ENCODE data around the gene TMPRSS13. TPM values are rescaled to one million over a fixed set of nuclear protein-coding genes. Genes with fewer than 3 reads are reported as not detected.

TMPRSS13 gene
- total RNA-seq, 1 experiment from 2014 or later: 21.7 TPM

GRCh38 chr11:117909611-117910382 is 19.4 kb downstream of the TMPRSS13 start:
- H3K79me2 ChIP-seq (ENCODE audit: low read depth): no peaks in the 10 kb centered on the region
- ChIA-PET CTCF (no interaction called here), POLR2A (ENCODE audit: unreplicated experiment) (no interaction called here)
- H3K27me3 ChIP-seq (ENCODE audit: insufficient read depth, low read depth): no peaks in the 10 kb centered on the region
- peaks cover 13% of the 10 kb centered on the region; the same call in 1 of the 2 replicates for H3F3A ChIP-seq (ENCODE audit: insufficient read depth, low read depth)
- no peak overlapping the region for H3K27ac ChIP-seq
- BruUV-seq (replicated peaks): no TSS peak
- H3K9me2 ChIP-seq (ENCODE audit: insufficient read depth): no peaks in the 10 kb centered on the region
- H3K4me1 ChIP-seq (replicated peaks; ENCODE audit: insufficient read depth): peaks cover 12% of the 10 kb centered on the region
- TF ChIP-seq, protein P1, sequence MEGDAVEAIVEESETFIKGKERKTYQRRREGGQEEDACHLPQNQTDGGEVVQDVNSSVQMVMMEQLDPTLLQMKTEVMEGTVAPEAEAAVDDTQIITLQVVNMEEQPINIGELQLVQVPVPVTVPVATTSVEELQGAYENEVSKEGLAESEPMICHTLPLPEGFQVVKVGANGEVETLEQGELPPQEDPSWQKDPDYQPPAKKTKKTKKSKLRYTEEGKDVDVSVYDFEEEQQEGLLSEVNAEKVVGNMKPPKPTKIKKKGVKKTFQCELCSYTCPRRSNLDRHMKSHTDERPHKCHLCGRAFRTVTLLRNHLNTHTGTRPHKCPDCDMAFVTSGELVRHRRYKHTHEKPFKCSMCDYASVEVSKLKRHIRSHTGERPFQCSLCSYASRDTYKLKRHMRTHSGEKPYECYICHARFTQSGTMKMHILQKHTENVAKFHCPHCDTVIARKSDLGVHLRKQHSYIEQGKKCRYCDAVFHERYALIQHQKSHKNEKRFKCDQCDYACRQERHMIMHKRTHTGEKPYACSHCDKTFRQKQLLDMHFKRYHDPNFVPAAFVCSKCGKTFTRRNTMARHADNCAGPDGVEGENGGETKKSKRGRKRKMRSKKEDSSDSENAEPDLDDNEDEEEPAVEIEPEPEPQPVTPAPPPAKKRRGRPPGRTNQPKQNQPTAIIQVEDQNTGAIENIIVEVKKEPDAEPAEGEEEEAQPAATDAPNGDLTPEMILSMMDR (conservative IDR thresholded peaks at IDR 0.05): no peak
- no peak for TF ChIP-seq EZH2 (IDR thresholded peaks at IDR 0.05; ENCODE audit: low read depth)
- intact Hi-C loops (cut with micrococcal nuclease; ENCODE audit: unreplicated experiment): no loop called here
- no peaks in the 10 kb centered on the region for H4K20me1 ChIP-seq (ENCODE audit: insufficient read depth)
- no peaks in the 10 kb centered on the region for H3K9me3 ChIP-seq (ENCODE audit: insufficient read depth, low read depth)
- DNase-seq: no peak
- peaks cover 21% of the 10 kb centered on the region; the same call in 1 of the 2 replicates for H3K36me3 ChIP-seq (ENCODE audit: low read depth)
- no peak overlapping the region for H3K4me2 ChIP-seq
- no peak overlapping the region for H3K4me3 ChIP-seq
- H2AFZ ChIP-seq: no peak overlapping the region

DNA sequence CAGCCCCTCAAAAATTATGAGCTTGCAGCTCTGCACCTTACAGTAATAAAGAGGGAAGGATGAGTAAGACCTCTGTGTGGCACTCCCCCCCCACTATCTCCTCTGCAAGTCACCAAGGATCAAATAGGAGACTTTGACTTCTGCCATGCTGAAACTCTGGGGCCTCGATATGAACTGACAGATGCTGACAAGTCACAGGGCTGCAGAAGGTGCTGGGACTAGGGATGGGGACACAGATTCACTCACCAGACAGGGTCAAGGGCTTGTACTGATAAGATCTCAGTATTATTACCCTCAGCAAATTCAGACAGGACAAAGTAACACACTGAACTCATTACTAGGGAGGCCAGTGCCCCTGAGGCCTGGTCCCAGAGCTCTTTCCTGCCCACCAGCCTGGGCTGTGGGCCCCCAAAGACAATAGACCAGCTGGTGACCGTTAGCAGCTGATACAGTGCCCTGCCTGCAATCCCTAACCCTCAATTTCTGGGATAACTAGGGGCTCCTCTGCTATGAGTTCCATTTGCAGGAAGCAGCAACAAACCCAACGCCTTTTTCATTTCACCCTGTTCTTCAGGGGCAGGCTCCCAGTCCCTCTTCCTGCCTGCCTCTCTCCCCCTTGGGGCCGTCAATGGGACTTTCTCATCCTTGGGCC is 20.1 kb downstream of the TMPRSS13 start:
- peaks cover 13% of the 10 kb centered on the region; the same call in 1 of the 2 replicates for H3F3A ChIP-seq (ENCODE audit: insufficient read depth, low read depth)
- no peaks in the 10 kb centered on the region for H4K20me1 ChIP-seq (ENCODE audit: insufficient read depth)
- ChIA-PET CTCF (no interaction called here), POLR2A (ENCODE audit: unreplicated experiment) (interaction anchor here (0.5 kb wide), 1 partner anchor 1057 kb away, joined by 3 read pairs; no protein-coding TSS in a partner anchor)
- H3K36me3 ChIP-seq (ENCODE audit: low read depth): peaks cover 21% of the 10 kb centered on the region; the same call in 1 of the 2 replicates
- H3K27ac ChIP-seq: no peak overlapping the region
- no peak overlapping the region for H3K4me3 ChIP-seq
- TF ChIP-seq, protein P1 (conservative IDR thresholded peaks at IDR 0.05): no peak
- TF ChIP-seq EZH2 (IDR thresholded peaks at IDR 0.05; ENCODE audit: low read depth): no peak
- no peak for DNase-seq
- peaks cover 12% of the 10 kb centered on the region for H3K4me1 ChIP-seq (replicated peaks; ENCODE audit: insufficient read depth)
- H2AFZ ChIP-seq: no peak overlapping the region
- H3K9me2 ChIP-seq (ENCODE audit: insufficient read depth): no peaks in the 10 kb centered on the region
- H3K9me3 ChIP-seq (ENCODE audit: insufficient read depth, low read depth): no peaks in the 10 kb centered on the region
- no peaks in the 10 kb centered on the region for H3K27me3 ChIP-seq (ENCODE audit: insufficient read depth, low read depth)
- no peaks in the 10 kb centered on the region for H3K79me2 ChIP-seq (ENCODE audit: low read depth)
- intact Hi-C loops (cut with micrococcal nuclease; ENCODE audit: unreplicated experiment): no loop called here
- BruUV-seq (replicated peaks): no TSS peak
- no peak overlapping the region for H3K4me2 ChIP-seq

DNA sequence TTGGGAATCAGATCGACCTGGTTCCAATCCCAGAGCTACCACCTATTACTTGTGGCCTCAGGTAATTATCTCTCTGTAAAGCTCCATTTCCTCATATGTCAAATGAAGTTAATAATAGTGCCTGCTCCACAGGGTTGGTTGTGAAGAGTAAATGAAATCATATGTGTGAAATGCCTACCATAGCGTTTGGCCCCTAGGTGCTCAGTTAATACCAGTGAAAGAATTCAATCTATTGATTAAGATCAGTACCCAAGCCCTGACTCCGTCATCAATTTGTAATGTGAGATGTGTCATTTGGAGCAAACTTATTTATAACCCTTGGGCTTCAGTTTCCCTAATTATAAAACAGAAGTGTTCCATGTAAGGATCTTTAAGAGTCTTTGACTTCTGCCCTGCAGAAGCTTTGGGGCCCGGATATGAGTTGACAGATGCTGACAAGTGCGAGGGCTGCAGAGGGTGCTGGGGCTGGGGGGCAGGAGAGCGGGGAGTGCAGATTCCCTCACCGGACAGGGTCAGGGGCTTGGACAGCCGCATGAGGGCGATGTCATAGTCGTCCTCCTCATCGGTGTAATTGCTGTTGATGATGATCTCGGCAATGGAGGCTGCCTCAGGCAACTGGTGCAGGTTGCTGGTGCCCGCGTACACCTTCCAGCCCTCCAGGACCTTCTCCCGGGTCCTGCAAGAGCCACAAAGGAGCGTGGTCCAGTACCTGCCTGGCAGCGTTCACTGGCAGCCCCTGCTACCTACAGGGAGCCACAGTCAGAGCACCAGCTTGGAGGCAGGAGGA is 20.9 kb downstream of the TMPRSS13 start:
- Histone ChIP-seq H3K9me3 (ENCODE audit: insufficient read depth, low read depth) (no peaks in the 10 kb centered on the region), H3K4me3 (no peak overlapping the region), H3K9me2 (ENCODE audit: insufficient read depth) (no peaks in the 10 kb centered on the region), H4K20me1 (ENCODE audit: insufficient read depth) (no peaks in the 10 kb centered on the region), H3K4me2 (peak overlapping the region; percentile 63), H3K27me3 (ENCODE audit: insufficient read depth, low read depth) (no peaks in the 10 kb centered on the region), H3K27ac (peak overlapping the region; percentile 57; the same call in 1 of the 2 replicates), H3F3A (ENCODE audit: insufficient read depth, low read depth) (peaks cover 13% of the 10 kb centered on the region; the same call in 1 of the 2 replicates), H3K36me3 (ENCODE audit: low read depth) (peaks cover 16% of the 10 kb centered on the region; the same call in 1 of the 2 replicates), H3K4me1 (replicated peaks; ENCODE audit: insufficient read depth) (peaks cover 12% of the 10 kb centered on the region), H3K79me2 (ENCODE audit: low read depth) (no peaks in the 10 kb centered on the region), H2AFZ (no peak overlapping the region)
- ChIA-PET POLR2A (ENCODE audit: unreplicated experiment) (no interaction called here), CTCF (no interaction called here)
- intact Hi-C loops (cut with micrococcal nuclease; ENCODE audit: unreplicated experiment): no loop called here
- DNase-seq: no peak
- TF ChIP-seq EZH2 (IDR thresholded peaks at IDR 0.05; ENCODE audit: low read depth): no peak
- TF ChIP-seq, protein P1 (conservative IDR thresholded peaks at IDR 0.05): no peak
- BruUV-seq (replicated peaks): no TSS peak
